ENCODE measurements around the gene C6orf136.

The C6orf136 gene

DNA sequence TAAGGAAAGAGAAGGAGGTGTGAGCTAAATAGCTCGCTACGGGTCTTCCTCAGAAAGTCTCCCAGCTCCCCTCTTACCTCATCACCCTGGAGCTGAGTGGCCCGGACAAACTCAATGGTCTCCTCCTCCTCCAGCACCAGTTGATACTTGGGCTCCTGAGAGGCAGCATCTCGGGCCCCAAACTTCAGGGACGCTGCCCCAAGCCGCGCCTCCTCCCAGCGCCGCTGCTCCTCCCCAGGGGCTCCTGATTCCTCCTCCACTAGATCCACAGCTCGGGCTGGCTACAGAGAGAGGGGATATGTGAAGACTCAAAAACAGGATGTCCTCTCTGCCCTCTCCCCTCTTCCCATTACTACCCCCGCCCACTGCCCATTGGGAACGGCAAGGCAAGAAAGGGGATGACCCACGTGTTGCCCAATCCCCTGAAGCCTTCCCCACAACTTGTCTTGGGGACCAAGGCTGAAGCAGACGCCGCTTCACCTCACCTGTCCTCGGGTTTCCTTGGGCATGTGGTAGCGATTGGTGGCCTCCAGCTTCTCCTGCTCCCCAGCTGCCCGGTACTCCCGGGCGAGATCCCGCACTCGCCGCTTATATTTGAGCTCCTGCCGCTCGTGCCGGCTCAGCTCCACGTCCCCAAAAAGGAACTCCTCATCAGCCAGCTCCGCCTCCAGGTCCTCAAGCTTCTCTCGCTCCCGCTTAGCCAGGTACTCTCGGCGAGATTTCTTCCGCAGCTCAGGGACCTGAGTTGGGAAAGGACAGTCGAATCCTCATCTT lies 18.2 kb downstream of the C6orf136 start:
- no peak for DNase-seq

DNA sequence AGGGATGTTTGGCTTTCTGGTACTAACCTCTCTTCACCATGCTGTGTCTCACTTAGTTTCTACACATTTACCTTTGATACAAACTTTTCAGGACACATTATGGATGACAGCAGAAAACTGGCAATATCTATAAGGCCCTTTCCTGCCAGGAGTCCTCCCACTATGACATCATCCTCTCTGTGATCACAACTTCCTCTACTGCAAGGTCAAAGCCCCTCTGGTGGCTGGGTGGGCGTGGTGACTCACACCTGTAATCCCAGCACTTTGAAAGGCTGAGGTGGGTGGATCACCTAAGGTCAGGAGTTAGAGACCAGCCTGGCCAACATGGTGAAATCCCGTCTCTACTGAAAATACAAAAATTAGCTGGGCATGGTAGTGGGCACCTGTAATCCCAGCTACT lies 19.4 kb downstream of the C6orf136 start:
- peak; percentile 69 to 76 for DNase-seq

DNA sequence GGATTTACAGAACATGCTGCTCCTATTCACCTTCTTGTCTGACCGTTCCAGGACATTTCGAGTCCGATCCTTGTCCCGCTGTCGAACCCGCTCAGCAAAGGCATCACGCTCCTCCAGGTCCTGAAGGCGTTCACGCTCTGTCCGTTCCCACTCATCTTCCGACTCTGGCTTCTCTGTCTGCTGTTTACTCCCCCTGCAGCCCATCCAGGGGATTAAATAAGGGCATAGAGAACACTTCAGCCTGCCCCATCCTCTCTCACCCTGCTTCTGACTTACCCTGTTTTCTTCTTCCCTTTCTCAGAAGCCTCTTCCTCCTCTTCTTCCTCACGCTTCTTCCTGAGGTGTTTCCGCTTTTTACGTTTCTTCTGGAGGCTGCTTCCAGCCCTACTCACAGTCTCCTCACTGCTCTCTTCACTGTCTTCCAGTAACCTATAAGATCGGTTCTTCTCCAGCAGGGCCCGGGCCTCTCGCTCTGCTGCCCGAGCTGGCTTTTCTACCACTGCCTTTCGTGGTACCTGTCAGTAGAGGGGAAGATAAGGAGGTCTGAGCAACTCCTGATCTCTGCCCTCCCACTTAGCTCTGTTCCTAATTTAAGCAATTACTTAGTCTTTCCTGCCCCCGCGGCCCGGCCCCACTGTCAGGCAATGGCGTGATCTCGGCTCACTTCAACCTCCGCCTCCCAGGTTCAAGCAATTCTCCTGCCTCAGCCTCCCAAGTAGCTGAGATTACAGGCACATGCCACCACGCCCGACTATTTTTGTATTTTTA lies 24.0 kb downstream of the C6orf136 start:
- DNase-seq, result no peak

DNA sequence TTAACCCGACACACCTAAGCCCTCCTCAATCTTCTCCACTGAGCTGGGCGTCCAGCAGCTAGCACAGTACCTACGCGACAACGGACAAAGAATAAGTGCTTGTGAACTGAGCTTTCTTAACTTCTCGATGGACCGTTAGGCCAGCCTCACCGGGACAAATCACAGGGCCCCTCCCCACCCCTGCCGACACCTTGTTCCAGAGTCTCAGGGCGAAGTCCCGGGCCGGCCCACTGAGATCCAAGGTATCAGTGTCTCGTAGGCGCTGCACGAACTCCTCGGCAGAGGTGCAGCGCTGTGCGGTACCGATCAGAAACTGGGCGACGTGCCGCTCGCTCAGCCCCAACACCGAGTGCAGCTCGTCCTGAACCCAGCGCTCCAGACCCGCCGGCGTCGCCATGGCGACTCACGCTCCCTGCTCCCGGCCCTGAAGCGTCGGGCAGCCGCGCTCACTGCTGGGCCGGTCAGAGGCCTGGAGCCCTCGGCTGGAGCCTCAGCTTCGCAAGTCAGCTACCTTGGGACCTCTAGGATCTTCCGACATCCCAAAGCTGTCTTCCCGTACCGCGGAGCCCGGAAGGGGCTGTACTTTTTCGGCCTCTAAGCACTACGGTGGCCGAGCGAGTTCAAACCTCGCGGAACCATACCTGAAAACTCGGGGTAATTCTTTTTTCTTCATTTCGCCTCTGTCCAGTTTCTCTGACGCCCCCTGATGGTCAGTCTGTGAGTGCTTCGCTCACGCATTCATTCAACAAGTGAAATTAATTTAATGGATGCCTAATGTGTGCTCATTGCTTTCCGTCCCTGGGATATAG lies 25.7 kb downstream of the C6orf136 start, which contains the start of gene DHX16:
Gene DHX16 (minus strand): TSS at position 562 of the 809 bp plus-strand sequence. CDS start 165 bp downstream, at position 397.
- peak; percentile 94 to 95 for DNase-seq

DNA sequence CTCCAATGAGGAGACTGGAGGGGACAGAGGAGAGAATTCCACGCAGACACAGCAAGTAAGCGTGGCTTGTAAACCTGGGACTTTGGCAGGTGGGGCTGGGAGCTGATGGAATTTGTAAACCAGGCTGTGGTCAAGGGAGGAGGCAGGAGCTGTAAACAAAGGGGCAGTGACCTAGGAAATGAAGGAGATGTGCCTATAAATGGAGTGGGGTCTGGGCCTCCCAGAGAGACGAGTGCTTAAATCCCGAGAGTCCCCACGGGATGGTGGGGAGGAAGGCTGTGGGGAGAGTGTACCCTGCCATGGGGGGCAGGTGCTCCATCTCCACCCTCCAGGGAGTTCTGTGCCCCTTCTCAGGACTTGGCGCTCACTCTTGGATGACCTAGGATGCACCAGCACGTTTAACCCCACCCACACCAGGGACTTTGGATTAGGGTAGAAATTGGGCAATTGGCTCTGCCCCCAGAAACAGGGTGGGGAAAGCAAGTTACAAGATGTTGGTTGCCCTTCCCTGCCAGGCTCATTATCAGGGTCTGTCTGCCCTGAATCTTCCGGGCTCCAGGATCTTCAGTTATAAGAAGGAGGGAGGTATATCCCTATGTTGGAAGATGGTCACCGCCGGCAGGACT lies 29.8 kb downstream of the C6orf136 start:
- no peak for DNase-seq

DNA sequence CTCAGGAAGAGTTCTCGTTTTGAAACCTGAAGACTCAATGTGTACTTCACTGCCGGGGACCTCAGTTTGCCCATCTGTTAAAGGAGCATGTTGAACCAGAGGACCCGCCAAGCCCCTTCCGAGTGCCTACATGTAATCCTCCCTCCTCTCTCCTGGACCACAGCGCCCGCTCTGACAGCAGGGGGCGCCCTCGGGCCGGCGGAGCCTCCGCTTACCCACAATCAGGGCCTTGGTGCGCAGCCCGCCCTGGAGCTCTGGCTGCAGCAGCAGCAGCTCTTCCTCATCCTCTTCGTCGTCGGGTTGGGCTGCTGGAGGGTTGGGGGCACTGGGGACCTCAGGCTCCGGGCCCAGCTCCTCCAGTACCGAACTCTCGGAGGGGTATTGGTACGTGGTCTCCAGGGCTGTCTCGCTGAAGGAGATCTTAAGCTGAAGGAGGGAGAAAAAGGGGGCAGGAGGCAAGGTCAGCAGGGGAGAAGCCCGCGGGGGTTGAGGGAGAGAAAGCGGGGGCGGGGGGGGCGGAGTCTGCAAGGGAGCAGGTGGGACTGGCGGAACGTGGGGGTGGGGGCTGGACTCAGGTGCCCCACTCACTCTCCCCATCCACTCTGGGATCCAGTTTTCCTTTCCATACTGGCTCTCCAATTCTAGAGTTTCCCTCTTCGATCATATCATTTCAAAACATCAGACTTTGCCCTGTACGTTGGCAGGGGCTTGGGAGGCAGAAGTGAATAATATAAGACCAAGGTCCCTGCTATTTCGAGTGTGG lies 32.2 kb downstream of the C6orf136 start:
- DNase-seq, result peak; percentile 96

DNA sequence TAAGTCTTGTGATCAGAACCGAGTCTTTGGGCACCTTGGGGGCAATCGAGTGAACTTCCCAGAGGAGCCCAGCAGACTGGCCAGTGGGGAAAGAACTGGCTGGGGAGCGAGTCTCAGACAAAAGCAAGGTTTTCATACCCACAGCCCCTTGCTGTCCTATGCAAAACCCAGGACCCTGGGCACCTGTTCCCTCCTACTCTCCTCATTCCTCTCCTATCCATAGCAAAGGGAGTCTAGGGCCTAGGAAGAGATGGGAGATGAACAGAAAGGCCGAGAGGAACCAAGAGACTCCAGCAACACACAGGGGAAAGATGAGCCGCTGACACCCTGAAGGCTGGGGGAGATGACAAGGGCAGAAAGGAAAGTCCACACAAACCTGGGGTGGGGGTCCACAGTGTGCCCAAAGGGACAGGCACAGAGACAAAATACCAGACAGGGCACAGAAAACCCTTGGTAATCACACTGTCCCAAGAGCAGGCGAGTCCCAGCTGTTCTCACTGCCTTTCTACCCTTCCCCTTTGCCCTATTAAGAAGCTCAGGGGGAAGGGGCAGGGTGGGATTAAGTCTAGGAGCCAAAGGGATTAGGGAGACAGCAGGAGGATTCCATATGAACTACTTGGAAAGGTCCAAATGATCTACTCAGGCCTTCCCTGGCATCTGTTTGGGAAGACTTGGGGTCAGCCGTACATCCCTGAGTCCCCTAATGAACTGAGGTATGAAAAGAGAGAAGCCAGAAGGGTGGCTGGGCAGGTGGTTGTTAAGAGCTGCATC lies 33.0 kb downstream of the C6orf136 start:
- DNase-seq, result peak; percentile 43 to 46

DNA sequence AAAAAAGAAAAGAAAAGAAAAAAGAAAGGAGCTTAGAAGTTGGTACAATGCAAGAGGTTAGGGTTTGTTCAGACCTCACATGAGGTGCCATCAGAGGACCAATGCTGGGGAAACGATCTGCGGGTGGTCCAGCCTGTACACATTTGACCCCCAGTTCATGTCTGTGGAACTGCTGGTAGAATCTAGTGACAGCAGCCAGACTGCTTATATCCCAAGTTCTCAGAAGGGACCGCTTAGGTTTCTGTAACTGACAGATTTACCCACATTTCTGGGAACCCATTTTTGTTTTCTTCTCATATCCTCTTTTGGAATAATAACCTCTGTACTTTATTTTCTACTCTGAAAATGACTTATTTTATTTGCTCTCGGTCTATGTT lies 34.8 kb downstream of the C6orf136 start:
- no peak for DNase-seq

DNA sequence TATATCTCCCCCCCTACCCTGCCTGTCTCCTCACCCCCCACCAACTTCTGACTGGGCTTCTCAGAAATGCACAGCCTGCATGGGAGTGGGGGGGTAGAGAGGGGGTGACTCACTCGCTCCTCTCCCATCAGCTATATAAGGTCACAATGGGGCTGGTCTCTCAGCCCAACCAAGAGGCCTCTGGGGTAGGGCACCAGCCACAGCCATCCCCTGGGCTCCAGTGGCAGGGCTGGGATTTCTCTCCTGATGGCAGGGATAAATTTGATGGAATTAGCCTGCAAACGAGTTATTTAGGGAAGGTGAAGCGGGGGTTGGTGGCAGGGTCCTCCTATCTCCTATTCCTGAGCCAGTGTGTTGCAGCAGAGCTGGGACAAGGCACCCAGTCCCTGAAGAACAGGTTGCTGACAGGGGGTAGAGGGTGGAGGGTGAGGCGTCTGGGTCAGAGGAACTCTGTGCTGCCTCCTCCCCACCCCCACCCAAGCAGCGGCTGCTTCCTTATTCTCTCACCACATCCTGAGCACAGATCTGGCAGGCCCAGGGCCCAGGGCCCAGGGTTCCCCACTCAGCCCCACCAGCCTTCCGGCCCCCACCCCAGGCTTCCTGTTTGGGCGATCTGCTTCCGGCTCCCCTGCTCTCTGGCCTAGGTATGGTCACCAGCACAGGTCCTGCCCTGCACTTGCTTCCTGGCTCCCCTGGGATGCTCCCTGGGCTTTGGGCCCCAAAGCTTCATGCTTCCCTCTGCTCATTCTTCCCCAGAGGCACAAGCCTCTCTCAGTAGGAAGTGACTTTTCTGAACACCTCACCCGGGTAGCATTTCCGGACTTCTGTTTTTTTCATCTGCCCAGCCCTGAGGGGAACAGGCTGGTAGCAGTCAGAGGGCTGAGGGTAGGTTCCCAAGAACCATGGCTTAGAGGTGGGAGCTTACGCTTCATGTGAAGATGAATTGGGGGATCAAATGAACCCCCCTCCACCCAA lies 35.5 kb downstream of the C6orf136 start:
- peak; percentile 88 to 91 for DNase-seq

DNA sequence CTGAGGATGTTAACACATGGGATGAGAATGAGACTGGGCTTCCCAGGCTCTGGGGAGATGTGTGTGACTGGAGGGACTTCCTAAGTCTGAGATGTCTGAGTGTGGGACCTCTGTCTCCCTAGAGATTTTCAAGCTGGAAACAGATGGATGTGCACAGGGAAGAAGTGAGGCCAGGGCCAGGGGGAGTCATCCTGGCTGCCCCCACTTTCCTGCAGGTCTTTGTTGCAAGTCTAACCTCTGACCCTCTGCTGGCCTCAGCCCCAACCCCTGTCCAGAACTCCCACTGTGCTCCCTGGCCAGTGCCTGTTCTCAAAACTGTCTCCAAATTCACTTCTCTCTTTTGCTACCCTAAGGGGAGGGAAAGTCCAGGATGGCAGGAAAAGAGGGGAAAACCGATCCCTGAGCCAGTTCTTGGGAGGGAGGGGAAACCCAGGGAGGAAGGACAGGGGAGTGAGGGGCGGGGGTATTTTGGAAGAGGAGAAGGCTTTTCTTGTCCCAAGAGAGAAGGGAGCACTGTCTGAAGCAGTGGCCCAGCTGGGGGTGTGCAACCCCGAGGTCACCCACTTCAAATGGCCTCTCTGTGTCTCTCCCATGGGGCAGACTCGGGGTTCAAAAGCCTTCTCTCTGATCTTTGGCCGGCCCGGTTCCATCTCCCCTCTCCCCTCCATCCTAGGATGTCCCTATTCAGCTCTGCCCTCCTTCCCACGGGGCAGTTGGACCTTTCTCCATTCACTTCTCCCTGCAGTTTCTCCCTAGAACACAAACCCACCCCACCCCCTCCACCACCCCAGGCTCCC lies 36.4 kb downstream of the C6orf136 start:
- peak; percentile 35 for DNase-seq

DNA sequence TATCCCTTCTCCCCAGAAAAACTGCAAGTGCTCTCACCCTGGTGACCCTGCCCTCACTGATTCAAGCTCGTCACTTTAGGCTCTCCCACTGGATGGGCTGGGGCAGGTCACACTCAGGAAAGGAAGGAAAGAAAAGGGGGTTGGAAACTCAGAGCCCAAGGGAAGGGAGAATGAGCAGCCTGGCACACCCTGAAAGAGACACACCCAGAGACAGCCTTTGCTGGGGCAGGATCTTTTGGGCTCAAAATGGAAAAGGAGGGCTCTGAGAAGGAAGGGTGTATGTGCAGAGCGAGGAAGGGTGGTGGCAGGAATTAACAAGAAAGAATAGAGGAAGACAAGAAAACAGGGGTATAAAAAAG lies 37.0 kb downstream of the C6orf136 start:
- DNase-seq, result no peak

DNA sequence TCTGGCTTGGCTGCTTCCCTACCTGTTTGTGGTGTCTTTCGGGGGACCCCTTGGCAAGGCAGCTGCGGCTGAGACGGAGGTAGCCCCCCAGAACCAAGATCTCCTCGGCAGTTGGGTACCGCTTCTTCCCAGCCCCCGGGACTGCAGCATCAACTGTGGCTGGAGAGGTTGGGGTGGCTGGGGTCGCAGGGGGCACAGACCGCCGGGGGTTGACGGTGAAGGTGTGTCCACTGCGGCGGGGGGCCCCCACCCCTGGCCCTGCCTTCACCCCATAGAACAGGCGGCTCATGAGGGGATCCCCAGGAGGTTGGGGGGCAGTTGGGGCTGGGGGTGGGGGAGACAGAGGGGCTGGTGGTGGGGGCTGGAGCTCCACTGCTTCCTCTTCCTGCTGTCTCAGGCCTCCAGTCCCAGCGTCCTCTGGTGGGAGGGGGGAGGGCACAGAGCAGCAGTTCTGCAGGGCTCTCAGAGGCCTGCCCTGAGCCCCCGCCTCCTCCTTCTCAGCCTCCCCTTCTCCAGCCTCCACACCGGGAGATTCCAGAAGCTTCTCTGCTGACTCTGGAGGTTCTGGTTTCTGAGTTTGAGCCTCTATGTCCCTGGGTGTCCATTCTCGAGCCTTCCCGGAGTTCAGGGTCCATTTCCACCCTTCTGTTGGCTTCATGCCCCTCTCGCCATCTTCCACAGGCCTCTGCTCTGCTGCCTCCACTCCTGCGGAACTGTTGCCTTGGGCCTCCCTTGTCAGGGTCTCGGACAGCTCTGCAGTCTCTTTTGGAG lies 37.6 kb downstream of the C6orf136 start:
- DNase-seq, result peak; percentile 66 to 73

DNA sequence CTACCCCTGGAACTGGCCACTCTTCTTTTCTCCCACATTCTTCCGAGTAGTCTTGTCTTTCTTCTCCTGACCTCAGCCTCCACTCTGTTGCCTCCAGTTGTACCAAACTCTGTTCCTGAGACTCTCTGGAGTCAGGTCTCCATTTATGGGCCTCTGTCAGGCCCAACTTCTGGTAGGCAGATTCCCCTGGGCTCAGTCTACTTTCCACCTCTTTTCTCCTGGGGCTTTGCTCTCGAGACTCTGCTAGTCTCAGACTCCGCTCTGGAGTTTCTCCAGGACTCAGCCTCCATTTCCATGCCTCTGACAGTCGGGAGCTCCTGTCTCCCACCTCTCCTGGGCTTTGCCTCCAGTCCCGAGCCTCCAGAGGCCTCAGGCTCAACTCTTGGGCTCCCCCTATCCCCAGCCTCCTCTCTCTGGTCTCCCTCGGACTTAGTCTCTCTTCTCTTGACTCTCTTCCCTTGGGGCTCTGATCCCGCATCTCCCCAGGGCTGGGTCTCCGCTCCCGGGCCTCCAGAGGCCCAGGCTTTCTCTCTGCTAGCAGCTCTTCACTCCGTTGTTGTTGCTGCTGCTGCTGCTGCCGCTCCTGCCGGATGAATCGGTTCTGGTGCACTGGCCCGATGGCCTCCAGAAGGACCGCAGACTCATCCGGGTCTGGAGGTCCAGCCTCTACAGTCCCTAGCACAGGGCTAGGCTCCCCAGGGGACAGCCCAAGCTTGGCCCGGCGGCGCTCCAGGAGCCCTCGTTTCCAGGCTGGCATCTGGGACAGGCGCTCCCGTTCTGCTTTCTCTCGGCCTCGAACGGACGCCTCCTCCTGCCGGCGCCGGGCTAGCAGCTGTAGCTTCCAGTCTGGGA lies 38.5 kb downstream of the C6orf136 start:
- peak; percentile 57 to 60 for DNase-seq

DNA sequence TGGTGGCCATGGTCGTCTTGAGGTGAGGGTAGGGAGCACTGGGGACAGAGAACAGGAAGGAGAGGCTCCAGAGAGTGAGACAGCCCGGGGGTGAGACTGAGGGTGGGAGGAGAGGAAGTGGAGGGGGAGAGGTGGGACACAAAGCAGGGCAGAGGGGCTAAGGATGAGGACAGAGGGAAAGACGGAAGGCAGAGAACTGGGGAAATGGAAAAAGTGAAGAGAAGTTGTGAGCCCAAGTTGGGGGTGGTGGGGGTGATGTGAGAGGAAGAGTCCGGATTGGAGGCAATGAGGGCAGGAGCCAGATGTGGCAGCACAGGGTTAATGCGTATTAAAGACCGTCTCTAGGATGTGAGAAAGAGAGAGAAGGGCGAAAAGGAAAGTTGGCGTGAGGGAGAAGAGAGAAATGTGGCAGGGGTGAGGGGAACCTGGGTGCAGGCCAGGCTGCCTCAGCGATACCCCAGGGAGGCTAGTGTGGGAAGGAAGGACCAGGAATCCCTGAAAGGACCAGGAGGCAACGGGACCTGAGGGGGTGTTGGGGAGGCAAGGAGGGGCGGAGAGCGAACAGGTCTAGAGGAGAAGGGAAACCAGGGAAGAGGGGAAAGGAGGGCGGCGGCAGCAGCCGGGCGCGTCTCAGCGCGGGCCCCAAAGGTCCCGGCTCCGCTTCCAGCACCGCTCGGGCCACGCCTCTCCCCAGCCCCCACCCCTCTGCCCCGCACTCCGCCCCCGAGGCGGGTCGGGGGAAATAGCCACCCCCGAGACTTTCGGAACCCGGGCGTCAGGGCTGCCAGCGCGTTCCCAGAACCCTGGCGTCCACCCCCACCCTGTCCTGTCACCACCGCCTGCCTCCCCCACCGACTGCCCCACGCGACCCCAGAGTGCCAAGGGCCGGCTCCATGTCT lies 39.3 kb downstream of the C6orf136 start, which contains the start of gene PPP1R18:
Gene PPP1R18 (minus strand): TSS at position 637 of the 899 bp plus-strand sequence. CDS start 627 bp downstream, at position 10.
- DNase-seq, result peak; percentile 89 to 92

DNA sequence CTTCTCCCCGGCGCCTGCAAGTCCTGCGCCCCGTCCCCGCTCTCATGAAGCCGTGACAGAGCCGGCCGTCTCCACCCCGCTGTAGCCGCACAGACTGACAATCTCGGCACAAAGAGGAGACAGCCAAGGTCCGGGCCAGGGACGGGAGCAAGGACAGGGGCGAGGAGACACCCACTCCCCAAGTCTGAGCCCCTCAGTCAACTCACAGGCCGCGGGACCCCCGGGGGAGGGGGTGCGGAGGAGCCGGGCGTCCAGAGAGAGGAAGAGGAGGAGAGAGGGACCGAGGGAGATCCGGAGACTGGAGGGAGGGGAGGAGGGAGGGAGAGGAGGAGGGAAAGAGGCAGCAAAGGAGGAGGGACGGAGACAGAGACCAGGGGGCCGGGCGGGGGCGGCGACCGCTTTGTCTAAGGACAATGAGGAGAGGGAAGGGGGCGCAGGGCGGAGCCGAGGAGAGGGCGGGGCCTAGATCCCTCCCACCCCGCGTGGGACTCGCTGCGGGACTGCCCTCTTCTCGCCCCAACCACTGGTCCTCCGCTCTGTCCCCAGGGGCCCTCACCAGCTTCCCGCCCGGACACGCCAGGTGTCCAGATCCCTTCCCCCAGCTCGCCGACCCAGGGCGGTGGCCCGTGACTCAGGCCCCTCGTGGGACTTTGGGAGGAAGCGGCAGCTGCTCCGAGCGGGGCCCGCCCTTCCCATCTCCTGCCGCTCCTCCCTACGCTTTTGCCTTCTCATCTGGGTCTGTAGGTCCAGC lies 40.1 kb downstream of the C6orf136 start:
- peak; percentile 90 to 92 for DNase-seq
